Measurements from ENCODE around the gene BATF2.

GRCh38 chr11:64954201-64954600 is 42.6 kb downstream of the BATF2 start:
- TF ChIP-seq CTCF (IDR thresholded peaks at IDR 0.05; ENCODE audit: low read length): no peak
- TF ChIP-seq EZH2 (optimal IDR thresholded peaks at IDR 0.05; ENCODE audit: low read depth, low read length): no peak

Data from MM.1S (cell line).